Right lobe of liver (tissue), 4 donors: ENCODE data around the gene FGF14.

Experiments used
- CTCF ChIP-seq, 4 donors: fragments of 200-600 bp in 3 of 4; fragments of 450-650 bp in 1 of 4; IDR thresholded peaks; one replicate each; pipeline versions ENCODE4 v1.5.1 to v1.8.0; 2016 to 2022; ENCODE audit warnings: antibody characterized with exemption in 4 of 4, mild to moderate bottlenecking in 2 of 4
- POLR2A ChIP-seq: fragments of 450-650 bp; IDR thresholded peaks from one replicate; pipeline ENCODE4 v1.6.1; 2017; ENCODE audit warnings: antibody characterized with exemption, mild to moderate bottlenecking
- donor health status: DM: no; HTN: no; CAD: no.
- donor health status: DM: no; HTN: no; CAD: no.
- donor health status: DM: no; HTN: yes; CAD: no.

- TF ChIP-seq POLR2A (no peak), CTCF (IDR thresholded peaks at IDR 0.05) (no peak)
These were observed 170.4 kb downstream of the FGF14 start for GRCh38 chr13:102231479-102231878.
